NK-92 treated with Interleukin-12 subunit alpha and Interleukin-12 subunit beta, amount 100 ng/mL, for 24 hours (cell line): ENCODE data around the gene C19orf67.

Experiments used
- DNase-seq: peaks from one replicate; lab custom pipeline; 2025; lab: John Stamatoyannopoulos, UW

Gene C19orf67

GRCh38 chr19:14085309-14085995 lies at the start of gene C19orf67:
Gene C19orf67 (minus strand): TSS chr19:14085783. CDS start chr19:14085627, 156 bp downstream.
- no peak for DNase-seq

GRCh38 chr19:14135355-14135754 lies 49.8 kb upstream of the C19orf67 start:
- no peak for DNase-seq

GRCh38 chr19:14127929-14128509 lies 42.4 kb upstream of the C19orf67 start:
- DNase-seq = peak; percentile 18

DNA sequence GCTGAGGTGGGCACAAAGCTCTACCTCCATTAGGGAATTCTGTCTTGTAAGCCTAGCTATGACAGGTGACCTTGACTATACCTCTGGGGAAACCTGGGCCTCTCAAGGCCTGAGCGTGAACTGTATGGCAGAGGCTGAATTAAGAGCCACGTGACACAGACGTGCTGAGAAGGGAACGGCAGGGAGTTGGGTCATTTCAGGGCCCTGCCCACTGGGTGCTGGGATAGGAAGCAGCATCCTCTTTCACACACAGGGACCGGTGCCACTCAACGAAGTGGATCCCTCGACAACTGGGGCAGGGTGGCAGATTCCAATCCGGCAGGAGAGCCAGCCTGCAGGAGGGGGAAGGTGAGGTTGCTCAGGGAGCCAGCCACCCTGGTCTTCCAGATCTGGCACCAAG lies 41.6 kb upstream of the C19orf67 start:
- no peak for DNase-seq

- no peak for DNase-seq
These were observed 37.3 kb upstream of the C19orf67 start for GRCh38 chr19:14122924-14123323.

DNA sequence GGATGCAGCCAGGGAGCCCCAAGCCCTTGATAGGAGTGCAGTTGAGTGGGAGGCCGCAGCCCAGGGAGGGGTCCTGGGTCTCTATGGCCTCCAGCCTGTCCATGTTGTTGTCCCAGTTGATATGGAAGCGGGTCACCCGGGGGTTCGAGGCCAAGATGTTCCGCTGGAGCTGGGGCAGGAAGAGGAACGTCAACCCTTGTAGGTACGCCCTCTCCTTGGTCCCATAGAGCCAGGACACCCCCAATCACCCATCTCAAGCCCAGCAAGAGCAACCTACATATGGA lies 34.9 kb upstream of the C19orf67 start:
- DNase-seq = no peak

GRCh38 chr19:14119644-14120496 lies 34.3 kb upstream of the C19orf67 start:
- no peak for DNase-seq

GRCh38 chr19:14119146-14119545 lies 33.6 kb upstream of the C19orf67 start:
- DNase-seq = no peak

DNA sequence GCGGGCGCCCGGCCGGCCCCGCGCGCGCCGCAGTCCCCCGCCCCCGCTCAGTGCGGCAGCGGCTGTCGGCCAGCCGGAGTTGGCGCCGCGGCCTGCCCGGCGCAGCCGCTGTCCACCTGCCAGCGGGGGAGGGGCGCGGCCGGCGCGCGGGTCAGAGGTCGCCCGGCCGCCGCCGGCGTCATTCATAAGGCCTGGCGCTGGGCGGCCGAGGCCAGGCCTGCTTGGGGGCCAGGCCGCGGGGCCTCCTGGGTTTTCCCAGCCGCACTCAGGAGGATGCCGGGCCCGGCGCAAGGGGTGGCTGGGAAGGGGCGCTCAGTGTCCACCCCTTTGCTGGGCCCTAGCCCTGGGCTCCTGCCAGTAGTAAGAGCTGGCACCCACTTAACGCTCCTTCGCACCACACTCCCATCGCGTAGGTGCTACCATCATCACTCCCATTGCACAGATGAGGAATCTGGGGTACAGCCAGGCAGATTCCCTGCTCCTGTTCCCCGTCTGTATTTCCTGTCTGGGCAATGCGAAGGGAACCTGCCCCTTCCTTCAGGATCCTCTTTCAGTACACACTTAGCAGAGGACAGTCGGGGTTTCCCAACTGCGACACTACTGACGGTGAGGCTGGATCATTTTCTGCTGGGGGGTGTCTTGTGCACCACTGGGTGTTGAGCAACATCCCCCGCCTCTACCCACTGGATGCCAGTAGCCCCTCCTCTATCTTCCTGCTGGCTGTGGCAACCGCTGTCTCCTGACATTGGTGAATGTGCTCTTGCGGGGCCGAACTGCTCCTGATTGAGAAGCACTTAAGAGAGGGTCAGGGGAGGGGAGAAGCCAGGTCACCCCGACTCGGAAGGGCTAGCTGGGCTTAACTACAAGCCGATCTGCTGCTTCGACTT lies 32.8 kb upstream of the C19orf67 start:
- DNase-seq = no peak

- DNase-seq = peak; percentile 98
These were observed 32.1 kb upstream of the C19orf67 start, which contains the start of gene PRKACA for GRCh38 chr19:14117668-14118164. Gene PRKACA (minus strand): TSS chr19:14117762. CDS start chr19:14117547, 215 bp downstream.

- DNase-seq = no peak
These were observed 31.5 kb upstream of the C19orf67 start for GRCh38 chr19:14116918-14117578.

- no peak for DNase-seq
These were observed 30.9 kb upstream of the C19orf67 start for GRCh38 chr19:14116525-14116917.

GRCh38 chr19:14115756-14116155 lies 30.2 kb upstream of the C19orf67 start:
- DNase-seq = no peak

- DNase-seq = no peak
These were observed 29.3 kb upstream of the C19orf67 start for GRCh38 chr19:14114854-14115253.

DNA sequence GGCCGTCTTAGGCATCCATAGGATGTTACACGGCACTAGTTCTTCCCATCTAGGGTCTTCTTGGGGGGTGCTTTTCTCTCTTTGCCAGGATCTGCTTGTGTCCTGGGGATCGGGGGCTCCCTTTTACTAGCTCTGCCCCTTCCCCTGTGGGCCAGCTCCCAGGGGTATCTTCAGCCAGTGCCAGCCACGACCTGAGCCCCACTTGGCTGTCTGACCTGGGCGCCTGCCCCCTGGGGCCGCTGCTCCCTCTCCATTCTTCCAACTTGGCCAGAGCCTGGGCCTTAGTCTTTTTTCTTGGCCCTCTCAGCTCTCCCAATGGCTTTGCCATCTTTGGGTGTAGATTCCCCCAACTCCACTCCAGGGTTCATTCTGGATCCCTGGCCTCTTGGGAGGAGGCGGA lies 28.9 kb upstream of the C19orf67 start:
- DNase-seq = no peak

- no peak for DNase-seq
These were observed 28.3 kb upstream of the C19orf67 start for GRCh38 chr19:14113762-14114414.

- no peak for DNase-seq
These were observed 27.3 kb upstream of the C19orf67 start for GRCh38 chr19:14112809-14113385.

DNA sequence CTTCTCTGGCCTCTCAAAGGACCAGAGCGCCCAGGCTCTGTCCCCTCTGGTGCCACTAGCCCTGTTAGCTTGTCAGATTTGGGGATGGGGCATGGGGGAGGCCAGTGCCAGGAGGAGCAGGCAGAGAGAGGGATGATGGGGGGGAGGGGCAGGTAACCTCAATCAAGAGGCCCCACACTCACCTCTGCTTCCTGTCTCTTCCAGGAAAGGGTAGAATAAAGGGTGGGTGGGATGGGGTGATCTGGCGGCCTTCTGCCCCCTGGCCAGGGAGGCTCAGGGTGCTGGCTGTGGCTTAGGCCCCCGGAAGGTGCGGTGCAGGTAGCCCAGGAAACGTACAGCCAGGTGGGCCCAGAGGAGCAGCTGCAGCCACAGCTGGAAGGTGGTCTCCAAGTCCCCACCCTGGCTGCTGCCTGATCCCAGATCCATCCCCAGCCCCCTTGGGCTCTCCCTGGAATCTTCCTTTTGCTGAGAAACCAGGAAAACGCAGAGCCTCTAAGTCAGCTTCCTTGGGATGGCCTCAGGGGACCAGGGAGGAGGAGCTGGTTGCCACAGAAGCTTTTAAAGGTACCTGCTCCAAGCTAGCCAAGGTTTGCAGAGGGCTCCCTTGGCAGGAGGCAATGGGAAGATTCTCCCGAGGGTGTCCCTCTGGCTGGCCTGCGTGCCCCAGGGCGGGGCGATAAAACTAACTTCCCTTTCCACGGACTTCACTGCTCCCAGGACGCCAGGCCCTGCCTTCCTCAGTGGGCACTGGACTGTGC lies 26.6 kb upstream of the C19orf67 start:
- no peak for DNase-seq

DNA sequence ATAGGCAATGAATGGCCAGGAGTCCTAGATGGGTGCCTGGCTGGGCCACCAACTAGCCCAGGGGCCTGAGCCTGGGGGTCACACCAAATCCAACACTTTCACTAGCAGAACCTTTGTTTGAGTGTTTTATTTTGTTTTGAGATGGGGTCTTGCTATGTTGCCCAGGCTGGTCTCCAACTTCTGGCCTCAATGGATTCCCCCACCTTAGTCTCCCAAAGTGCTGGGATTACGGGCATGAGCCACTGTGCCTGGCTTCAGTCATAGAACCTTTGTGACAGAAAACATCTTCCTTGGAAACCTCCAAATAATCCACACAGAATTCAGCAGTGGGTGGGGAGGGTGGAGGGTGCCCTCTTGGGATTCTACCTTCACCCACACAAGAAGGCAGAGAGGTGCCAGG lies 25.9 kb upstream of the C19orf67 start:
- DNase-seq = no peak

DNA sequence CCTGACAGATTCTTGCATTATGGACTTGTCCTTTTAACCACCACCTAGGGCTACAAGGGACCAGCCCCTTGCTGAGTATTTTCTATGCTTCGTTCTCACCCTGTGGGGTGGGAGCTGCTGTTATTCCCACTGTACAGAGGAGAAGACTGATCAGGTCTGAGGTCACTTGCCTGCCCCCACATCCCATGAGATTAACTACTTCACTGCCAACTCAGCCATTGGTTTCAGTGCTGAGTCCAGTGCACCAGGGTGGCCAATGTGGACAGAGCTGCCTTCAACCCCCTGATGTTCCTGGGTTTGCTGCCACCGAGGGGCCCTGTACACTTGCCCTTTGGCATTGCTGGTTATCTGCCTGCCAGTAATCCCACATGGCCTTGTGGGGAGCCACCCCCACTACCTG lies 25.1 kb upstream of the C19orf67 start:
- no peak for DNase-seq
